Mononuclear cell (primary cell): ENCODE measurements around the gene NOC2L. TPM values are rescaled to one million over a fixed set of nuclear protein-coding genes. Genes with fewer than 3 reads are reported as not detected.

Experiments used
- H3K27me3 ChIP-seq: 2 replicates; pipeline ENCODE4 v1.6.0; 2011; ENCODE audit warnings: low read length, control low read depth; ENCODE audit not compliant: insufficient read depth
- H3K4me1 ChIP-seq: 2 replicates; pipeline ENCODE4 v1.5.1; 2011; ENCODE audit warnings: mild to moderate bottlenecking, low read length, control low read depth; ENCODE audit not compliant: insufficient read depth
- H3K4me3 ChIP-seq: 2 replicates; pipeline ENCODE4 v1.5.1; 2011; ENCODE audit warnings: mild to moderate bottlenecking, low read length, moderate library complexity
- H3K9me3 ChIP-seq: 2 replicates; pipeline ENCODE4 v1.5.1; 2011; ENCODE audit warnings: low read depth, mild to moderate bottlenecking, control low read depth, low read length
- total RNA-seq: library from RNA; depleted of rRNA; stranded (reverse); fragments of >200 nt; gene quantifications from one replicate; pipeline ENCODE4 v1.2.3, GENCODE V29; 2012

Gene NOC2L
- total RNA-seq, 1 donor, result 27.2 TPM

GRCh38 chr1:927748-928147 lies 31.3 kb downstream of the NOC2L start:
- no peak overlapping the region for H3K4me3 ChIP-seq
- H3K4me1 ChIP-seq, result peaks cover 13% of the 10 kb centered on the region
- H3K27me3 ChIP-seq, result peaks cover 25% of the 10 kb centered on the region
- no peaks in the 10 kb centered on the region for H3K9me3 ChIP-seq

- H3K4me1 ChIP-seq, result peaks cover 13% of the 10 kb centered on the region
- H3K4me3 ChIP-seq, result no peak overlapping the region
- H3K27me3 ChIP-seq, result peaks cover 30% of the 10 kb centered on the region
- H3K9me3 ChIP-seq, result no peaks in the 10 kb centered on the region
Observed at GRCh38 chr1:927234-927633, 31.8 kb downstream of the NOC2L start.

GRCh38 chr1:925561-926421 lies 33.3 kb downstream of the NOC2L start:
- peaks cover 18% of the 10 kb centered on the region for H3K4me1 ChIP-seq
- no peak overlapping the region for H3K4me3 ChIP-seq
- no peaks in the 10 kb centered on the region for H3K9me3 ChIP-seq
- H3K27me3 ChIP-seq, result peaks cover 43% of the 10 kb centered on the region

- H3K9me3 ChIP-seq, result no peaks in the 10 kb centered on the region
- H3K4me3 ChIP-seq, result no peak overlapping the region
- H3K27me3 ChIP-seq, result peaks cover 49% of the 10 kb centered on the region
Observed at GRCh38 chr1:924656-925560, 34.1 kb downstream of the NOC2L start.

GRCh38 chr1:923991-924655 lies 34.9 kb downstream of the NOC2L start:
- peaks cover 49% of the 10 kb centered on the region for H3K27me3 ChIP-seq
- no peak overlapping the region for H3K4me3 ChIP-seq
- no peaks in the 10 kb centered on the region for H3K9me3 ChIP-seq
- peaks cover 22% of the 10 kb centered on the region for H3K4me1 ChIP-seq

More at GRCh38 chr1:924656-925560, 34.1 kb downstream of the NOC2L start:
- H3K4me1 ChIP-seq, result peaks cover 22% of the 10 kb centered on the region

- Histone ChIP-seq H3K27me3 (peaks cover 49% of the 10 kb centered on the region), H3K4me3 (no peak within 1 kb of the TSS), H3K9me3 (no peaks in the 10 kb centered on the region), H3K4me1 (peaks cover 22% of the 10 kb centered on the region)
Observed at GRCh38 chr1:923131-923990, 35.7 kb downstream of the NOC2L start, which contains the start of gene SAMD11. Gene SAMD11 (plus strand): TSS chr1:923923. CDS start chr1:924432, 509 bp downstream.

- Histone ChIP-seq H3K27me3 (peaks cover 39% of the 10 kb centered on the region), H3K9me3 (no peaks in the 10 kb centered on the region), H3K4me1 (peaks cover 22% of the 10 kb centered on the region), H3K4me3 (no peak overlapping the region)
Observed at GRCh38 chr1:921011-921837, 37.8 kb downstream of the NOC2L start.

GRCh38 chr1:920521-920920 lies 38.5 kb downstream of the NOC2L start:
- peaks cover 32% of the 10 kb centered on the region for H3K27me3 ChIP-seq
- peaks cover 22% of the 10 kb centered on the region for H3K4me1 ChIP-seq
- no peak overlapping the region for H3K4me3 ChIP-seq
- H3K9me3 ChIP-seq, result no peaks in the 10 kb centered on the region

GRCh38 chr1:920010-920409 lies 39.0 kb downstream of the NOC2L start:
- peaks cover 32% of the 10 kb centered on the region for H3K27me3 ChIP-seq
- peaks cover 22% of the 10 kb centered on the region for H3K4me1 ChIP-seq
- no peaks in the 10 kb centered on the region for H3K9me3 ChIP-seq
- H3K4me3 ChIP-seq, result no peak overlapping the region

- H3K4me1 ChIP-seq, result peaks cover 17% of the 10 kb centered on the region
- H3K4me3 ChIP-seq, result no peak overlapping the region
- no peaks in the 10 kb centered on the region for H3K9me3 ChIP-seq
- H3K27me3 ChIP-seq, result peaks cover 32% of the 10 kb centered on the region
Observed at GRCh38 chr1:919271-919872, 39.7 kb downstream of the NOC2L start.

- H3K9me3 ChIP-seq, result no peaks in the 10 kb centered on the region
- no peak overlapping the region for H3K4me3 ChIP-seq
- peaks cover 32% of the 10 kb centered on the region for H3K27me3 ChIP-seq
- H3K4me1 ChIP-seq, result peaks cover 17% of the 10 kb centered on the region
Observed at GRCh38 chr1:918843-919242, 40.2 kb downstream of the NOC2L start.

- Histone ChIP-seq H3K27me3 (peaks cover 30% of the 10 kb centered on the region), H3K4me1 (peaks cover 14% of the 10 kb centered on the region)
Observed at GRCh38 chr1:918353-918752, 40.7 kb downstream of the NOC2L start.

GRCh38 chr1:917466-918091 lies 41.5 kb downstream of the NOC2L start:
- Histone ChIP-seq H3K9me3 (no peaks in the 10 kb centered on the region), H3K4me3 (no peak overlapping the region)

More at GRCh38 chr1:918353-918752, 40.7 kb downstream of the NOC2L start:
- Histone ChIP-seq H3K4me3 (no peak overlapping the region), H3K9me3 (no peaks in the 10 kb centered on the region)

More at GRCh38 chr1:917466-918091, 41.5 kb downstream of the NOC2L start:
- H3K4me1 ChIP-seq, result peaks cover 9% of the 10 kb centered on the region
- peaks cover 23% of the 10 kb centered on the region for H3K27me3 ChIP-seq
